ENCODE data around the gene VCL. TPM values are rescaled to one million over a fixed set of nuclear protein-coding genes. Genes with fewer than 3 reads are reported as not detected.

VCL gene
- total and polyA plus RNA-seq, 9 of the 15 experiments (the other 6 are each of a cell fraction or from before 2014, with no cell fraction given) = 29.8 to 186 (median 76.4) TPM

DNA sequence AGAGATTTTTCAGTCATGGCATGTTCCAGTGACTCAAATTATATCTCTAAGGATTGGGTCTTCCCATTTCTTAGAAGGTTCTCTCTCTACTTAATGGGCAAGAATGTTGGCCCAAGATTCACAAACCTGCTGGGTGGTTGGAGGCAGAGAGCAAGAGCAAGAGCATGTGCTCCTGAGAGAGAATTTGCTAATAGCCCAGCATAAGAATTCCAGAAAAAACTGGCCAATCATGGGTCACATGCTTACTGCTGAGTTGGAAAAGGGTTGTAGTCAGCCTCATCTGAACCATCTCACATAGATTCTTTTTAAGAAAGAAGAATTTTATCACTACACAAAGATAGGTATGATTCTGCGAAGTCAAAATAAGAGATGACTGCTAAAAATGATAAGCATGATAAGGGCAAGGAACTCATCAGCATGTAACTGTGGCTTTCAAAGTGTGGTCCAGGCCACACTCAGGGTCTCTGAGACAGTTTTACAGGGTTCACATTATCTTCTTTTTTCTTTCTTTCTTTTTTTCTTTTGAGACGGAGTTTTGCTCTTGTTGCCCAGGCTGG, 8.2 kb upstream of the VCL start (continued):
- TF ChIP-seq GTF2E2 (tag; IDR thresholded peaks at IDR 0.05) (0 out of 2 replicates have a peak, but pooled peaks have one; percentile 40), PURB (CRISPR knock-in tag; IDR thresholded peaks at IDR 0.05; ENCODE audit: low read depth) (no peak), KHSRP (IDR thresholded peaks at IDR 0.05) (no peak), HDAC8 (tag; IDR thresholded peaks at IDR 0.05) (no peak), FOXK2 (conservative IDR thresholded peaks at IDR 0.05 in 1 of 2, IDR thresholded peaks at IDR 0.05 in 1 of 2; ENCODE audit: low read depth in 2 of 2) (no peak; a peak in 1 of 4 replicates), NFE2L1 (tag; IDR thresholded peaks at IDR 0.05; ENCODE audit: borderline replicate concordance, low read depth) (no peak), HDGF (IDR thresholded peaks at IDR 0.05) (no peak), SMARCE1 (IDR thresholded peaks at IDR 0.05) (peak; percentile 25; the same call in 1 of the 2 replicates), NCOA4 (IDR thresholded peaks at IDR 0.05; ENCODE audit: partially characterized antibody) (no peak), EHMT2 (IDR thresholded peaks at IDR 0.05) (peak; percentile 10; the same call in 1 of the 2 replicates), ZNF124 (CRISPR knock-in tag; IDR thresholded peaks at IDR 0.05) (no peak), ZNF589 (CRISPR knock-in tag; IDR thresholded peaks at IDR 0.05; ENCODE audit: low read depth) (no peak), ZNF24 (IDR thresholded peaks at IDR 0.05) (no peak), COPS2 (conservative IDR thresholded peaks at IDR 0.05) (no peak), MYC (IDR thresholded peaks at IDR 0.05; ENCODE audit: low read depth, low read length) (0 out of 2 replicates have a peak, but pooled peaks have one; percentile 36), MYC (CRISPR knock-in tag; IDR thresholded peaks at IDR 0.05; ENCODE audit: borderline replicate concordance, low read depth) (no peak), LARP7 (IDR thresholded peaks at IDR 0.05) (0 out of 2 replicates have a peak, but pooled peaks have one; percentile 36), ZNF316 (IDR thresholded peaks at IDR 0.05) (no peak), POLR2AphosphoS5 (IDR thresholded peaks at IDR 0.05; ENCODE audit: control insufficient read depth, insufficient read depth, low read depth, low read length) (no peak), ZFP36 (IDR thresholded peaks at IDR 0.05; ENCODE audit: low read depth, low read length, partially characterized antibody) (no peak)
- TF ChIP-seq, protein P1, sequence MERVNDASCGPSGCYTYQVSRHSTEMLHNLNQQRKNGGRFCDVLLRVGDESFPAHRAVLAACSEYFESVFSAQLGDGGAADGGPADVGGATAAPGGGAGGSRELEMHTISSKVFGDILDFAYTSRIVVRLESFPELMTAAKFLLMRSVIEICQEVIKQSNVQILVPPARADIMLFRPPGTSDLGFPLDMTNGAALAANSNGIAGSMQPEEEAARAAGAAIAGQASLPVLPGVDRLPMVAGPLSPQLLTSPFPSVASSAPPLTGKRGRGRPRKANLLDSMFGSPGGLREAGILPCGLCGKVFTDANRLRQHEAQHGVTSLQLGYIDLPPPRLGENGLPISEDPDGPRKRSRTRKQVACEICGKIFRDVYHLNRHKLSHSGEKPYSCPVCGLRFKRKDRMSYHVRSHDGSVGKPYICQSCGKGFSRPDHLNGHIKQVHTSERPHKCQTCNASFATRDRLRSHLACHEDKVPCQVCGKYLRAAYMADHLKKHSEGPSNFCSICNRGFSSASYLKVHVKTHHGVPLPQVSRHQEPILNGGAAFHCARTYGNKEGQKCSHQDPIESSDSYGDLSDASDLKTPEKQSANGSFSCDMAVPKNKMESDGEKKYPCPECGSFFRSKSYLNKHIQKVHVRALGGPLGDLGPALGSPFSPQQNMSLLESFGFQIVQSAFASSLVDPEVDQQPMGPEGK (CRISPR knock-in tag; IDR thresholded peaks at IDR 0.05; ENCODE audit: borderline replicate concordance) = no peak

Measured in K562 (cell line).